Ascending aorta (tissue), 2 donors: ENCODE data around the gene SIL1. TPM values are rescaled to one million over a fixed set of nuclear protein-coding genes. Genes with fewer than 3 reads are reported as not detected.
A peak's percentile ranks its signal among the peaks of the same experiment; 100 is the strongest.

ENCODE experiments used
- DNase-seq, 2 donors: peaks; one replicate each; pipeline ENCODE4 v3.0.0-alpha.2; 2019; ENCODE audit warnings: low spot score in 2 of 2
- H3K27ac ChIP-seq, 2 donors: fragments of 200-600 bp; sonication (generic); one replicate each; pipeline ENCODE4 v1.5.1; 2016 to 2017; ENCODE audit warnings: mild to moderate bottlenecking in 1 of 2
- H3K27me3 ChIP-seq: fragments of 200-600 bp; sonication (generic); one replicate; pipeline ENCODE4 v1.5.1; 2017
- H3K36me3 ChIP-seq, 2 donors: fragments of 200-600 bp; sonication (generic); one replicate each; pipeline ENCODE4 v1.5.1; 2016
- H3K4me1 ChIP-seq, 2 donors: fragments of 200-600 bp; sonication (generic); one replicate each; pipeline ENCODE4 v1.5.1; 2016 to 2017; ENCODE audit warnings: mild to moderate bottlenecking in 1 of 2
- H3K4me3 ChIP-seq, 2 donors: fragments of 200-600 bp; sonication (generic); one replicate each; pipeline ENCODE4 v1.5.1; 2016 to 2017; ENCODE audit warnings: mild to moderate bottlenecking in 1 of 2
- H3K9me3 ChIP-seq, 2 donors: fragments of 200-600 bp; sonication (generic); one replicate each; pipeline ENCODE4 v1.5.1; 2016
- intact Hi-C: fragments of 100-400 bp; cut with DNase I; formaldehyde crosslinking; loops from one replicate; pipeline ENCODE4 v1.15.1; 2023
- total RNA-seq: library from RNA; depleted of rRNA; stranded (reverse); fragments of >200 nt; gene quantifications from one replicate; pipeline ENCODE4 v1.1.0, GENCODE V29; 2016
- TF ChIP-seq, protein P1 (sequence below), 3 experiments: fragments of 200-600 bp in 2 of 3; fragments of 450-650 bp in 1 of 3; sonication (generic) in 2 of 3; IDR thresholded peaks; one replicate each; pipeline ENCODE4 v1.5.1; 2016 to 2019; ENCODE audit warnings: antibody characterized with exemption in 3 of 3, mild to moderate bottlenecking in 1 of 3, moderate library complexity in 1 of 3

SIL1 gene
- total RNA-seq, 1 donor from 2014 or later: 53.4 TPM

- Histone ChIP-seq H3K27ac (no peak overlapping the region), H3K36me3 (no peaks in the 10 kb centered on the region), H3K4me1 (no peaks in the 10 kb centered on the region), H3K9me3 (no peaks in the 10 kb centered on the region), H3K4me3 (no peak overlapping the region), H3K27me3 (no peaks in the 10 kb centered on the region)
- DNase-seq: no peak
- intact Hi-C loops: no loop called here
- TF ChIP-seq, protein P1, sequence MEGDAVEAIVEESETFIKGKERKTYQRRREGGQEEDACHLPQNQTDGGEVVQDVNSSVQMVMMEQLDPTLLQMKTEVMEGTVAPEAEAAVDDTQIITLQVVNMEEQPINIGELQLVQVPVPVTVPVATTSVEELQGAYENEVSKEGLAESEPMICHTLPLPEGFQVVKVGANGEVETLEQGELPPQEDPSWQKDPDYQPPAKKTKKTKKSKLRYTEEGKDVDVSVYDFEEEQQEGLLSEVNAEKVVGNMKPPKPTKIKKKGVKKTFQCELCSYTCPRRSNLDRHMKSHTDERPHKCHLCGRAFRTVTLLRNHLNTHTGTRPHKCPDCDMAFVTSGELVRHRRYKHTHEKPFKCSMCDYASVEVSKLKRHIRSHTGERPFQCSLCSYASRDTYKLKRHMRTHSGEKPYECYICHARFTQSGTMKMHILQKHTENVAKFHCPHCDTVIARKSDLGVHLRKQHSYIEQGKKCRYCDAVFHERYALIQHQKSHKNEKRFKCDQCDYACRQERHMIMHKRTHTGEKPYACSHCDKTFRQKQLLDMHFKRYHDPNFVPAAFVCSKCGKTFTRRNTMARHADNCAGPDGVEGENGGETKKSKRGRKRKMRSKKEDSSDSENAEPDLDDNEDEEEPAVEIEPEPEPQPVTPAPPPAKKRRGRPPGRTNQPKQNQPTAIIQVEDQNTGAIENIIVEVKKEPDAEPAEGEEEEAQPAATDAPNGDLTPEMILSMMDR (IDR thresholded peaks at IDR 0.05): no peak
Observed at GRCh38 chr5:139236479-139236878, 38.3 kb upstream of the SIL1 start.

GRCh38 chr5:139232147-139232724, 34.1 kb upstream of the SIL1 start:
- Histone ChIP-seq H3K36me3 (no peaks in the 10 kb centered on the region), H3K27me3 (no peaks in the 10 kb centered on the region), H3K4me1 (no peaks in the 10 kb centered on the region), H3K4me3 (no peak overlapping the region), H3K27ac (no peak overlapping the region), H3K9me3 (no peaks in the 10 kb centered on the region)
- intact Hi-C loops: no loop called here
- no peak for DNase-seq
- TF ChIP-seq, protein P1 (IDR thresholded peaks at IDR 0.05): no peak

GRCh38 chr5:139228201-139228803, 30.1 kb upstream of the SIL1 start:
- TF ChIP-seq, protein P1 (IDR thresholded peaks at IDR 0.05): no peak
- no peak for DNase-seq
- Histone ChIP-seq H3K27me3 (no peaks in the 10 kb centered on the region), H3K4me1 (no peaks in the 10 kb centered on the region), H3K27ac (no peak overlapping the region), H3K9me3 (no peaks in the 10 kb centered on the region), H3K4me3 (no peak overlapping the region), H3K36me3 (no peaks in the 10 kb centered on the region)
- intact Hi-C loops: no loop called here

- Histone ChIP-seq H3K9me3 (no peaks in the 10 kb centered on the region), H3K27ac (no peak overlapping the region), H3K27me3 (no peaks in the 10 kb centered on the region), H3K4me3 (no peak overlapping the region), H3K36me3 (no peaks in the 10 kb centered on the region), H3K4me1 (no peaks in the 10 kb centered on the region)
- DNase-seq: no peak
- TF ChIP-seq, protein P1 (IDR thresholded peaks at IDR 0.05): no peak
- intact Hi-C loops: no loop called here
Observed at GRCh38 chr5:139226131-139226530, 28.0 kb upstream of the SIL1 start.

GRCh38 chr5:139223481-139223880, 25.3 kb upstream of the SIL1 start:
- TF ChIP-seq, protein P1 (IDR thresholded peaks at IDR 0.05): no peak
- Histone ChIP-seq H3K9me3 (no peaks in the 10 kb centered on the region), H3K36me3 (no peaks in the 10 kb centered on the region), H3K4me3 (peak overlapping the region in 1 of 2 donors; percentile 33), H3K27ac (no peak overlapping the region), H3K4me1 (no peaks in the 10 kb centered on the region), H3K27me3 (no peaks in the 10 kb centered on the region)
- intact Hi-C loops: no loop called here
- DNase-seq: no peak
